SKM-1 treated with dmso at 0.1 percent for 144 hours (cell line): ENCODE data around the gene NLGN2.
A peak's percentile ranks its signal among the peaks of the same experiment; 100 is the strongest.

Source experiments
- DNase-seq: peaks from one replicate; lab custom pipeline; 2025; ENCODE audit not compliant: unreplicated experiment; lab: John Stamatoyannopoulos, UW

Gene NLGN2

GRCh38 chr17:7413346-7413985 is 5.8 kb downstream of the NLGN2 start:
- DNase-seq = no peak

DNA sequence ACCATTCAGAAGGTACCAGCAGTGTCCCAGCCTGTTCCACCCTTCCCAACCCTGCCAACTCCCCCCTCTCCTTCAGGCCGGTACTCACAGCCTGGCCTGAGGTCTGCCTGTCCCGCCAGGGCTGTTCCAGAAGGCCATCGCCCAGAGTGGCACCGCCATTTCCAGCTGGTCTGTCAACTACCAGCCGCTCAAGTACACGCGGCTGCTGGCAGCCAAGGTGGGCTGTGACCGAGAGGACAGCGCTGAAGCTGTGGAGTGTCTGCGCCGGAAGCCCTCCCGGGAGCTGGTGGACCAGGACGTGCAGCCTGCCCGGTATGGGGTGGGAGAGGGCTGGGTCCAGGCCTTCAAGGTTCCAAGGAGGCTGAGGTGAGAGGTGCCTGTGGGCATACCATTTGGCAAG is 7.2 kb downstream of the NLGN2 start:
- DNase-seq = no peak

DNA sequence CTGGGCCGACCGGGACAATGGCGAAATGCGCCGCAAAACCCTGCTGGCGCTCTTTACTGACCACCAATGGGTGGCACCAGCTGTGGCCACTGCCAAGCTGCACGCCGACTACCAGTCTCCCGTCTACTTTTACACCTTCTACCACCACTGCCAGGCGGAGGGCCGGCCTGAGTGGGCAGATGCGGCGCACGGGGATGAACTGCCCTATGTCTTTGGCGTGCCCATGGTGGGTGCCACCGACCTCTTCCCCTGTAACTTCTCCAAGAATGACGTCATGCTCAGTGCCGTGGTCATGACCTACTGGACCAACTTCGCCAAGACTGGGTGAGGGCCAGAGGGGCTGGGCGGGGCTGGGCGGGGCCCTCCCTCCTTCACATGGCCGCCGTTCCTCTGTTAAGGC is 8.1 kb downstream of the NLGN2 start:
- no peak for DNase-seq

DNA sequence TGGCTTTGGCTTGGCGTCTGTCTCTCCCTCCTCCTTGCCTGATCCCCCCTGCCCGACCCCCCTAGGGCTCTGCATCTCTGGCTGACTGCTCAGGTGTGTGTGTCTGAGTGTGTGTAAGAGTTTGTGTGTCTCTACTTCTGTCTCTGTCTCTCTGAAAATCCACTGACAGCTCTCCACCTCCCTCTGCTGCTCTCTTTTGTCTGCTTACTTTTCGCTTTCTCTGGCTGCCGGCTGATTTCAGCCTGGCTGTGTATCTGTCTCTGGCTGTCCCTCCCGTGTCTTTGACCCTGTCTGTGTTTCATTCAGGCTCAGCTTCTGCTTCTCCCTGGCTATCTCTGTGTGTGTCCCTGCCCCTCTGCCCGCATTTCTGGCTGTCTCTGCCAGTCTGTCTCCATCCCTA is 8.7 kb downstream of the NLGN2 start:
- no peak for DNase-seq

DNA sequence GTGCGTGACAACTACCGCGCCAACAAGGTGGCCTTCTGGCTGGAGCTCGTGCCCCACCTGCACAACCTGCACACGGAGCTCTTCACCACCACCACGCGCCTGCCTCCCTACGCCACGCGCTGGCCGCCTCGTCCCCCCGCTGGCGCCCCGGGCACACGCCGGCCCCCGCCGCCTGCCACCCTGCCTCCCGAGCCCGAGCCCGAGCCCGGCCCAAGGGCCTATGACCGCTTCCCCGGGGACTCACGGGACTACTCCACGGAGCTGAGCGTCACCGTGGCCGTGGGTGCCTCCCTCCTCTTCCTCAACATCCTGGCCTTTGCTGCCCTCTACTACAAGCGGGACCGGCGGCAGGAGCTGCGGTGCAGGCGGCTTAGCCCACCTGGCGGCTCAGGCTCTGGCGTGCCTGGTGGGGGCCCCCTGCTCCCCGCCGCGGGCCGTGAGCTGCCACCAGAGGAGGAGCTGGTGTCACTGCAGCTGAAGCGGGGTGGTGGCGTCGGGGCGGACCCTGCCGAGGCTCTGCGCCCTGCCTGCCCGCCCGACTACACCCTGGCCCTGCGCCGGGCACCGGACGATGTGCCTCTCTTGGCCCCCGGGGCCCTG is 9.5 kb downstream of the NLGN2 start:
- DNase-seq = no peak

- no peak for DNase-seq
Observed at GRCh38 chr17:7418472-7419152, 11.0 kb downstream of the NLGN2 start.

- DNase-seq = no peak
Observed at GRCh38 chr17:7419819-7420610, 12.4 kb downstream of the NLGN2 start, which contains the start of gene SPEM1. Gene SPEM1 (plus strand): TSS chr17:7420324. CDS start chr17:7420385, 61 bp downstream.

DNA sequence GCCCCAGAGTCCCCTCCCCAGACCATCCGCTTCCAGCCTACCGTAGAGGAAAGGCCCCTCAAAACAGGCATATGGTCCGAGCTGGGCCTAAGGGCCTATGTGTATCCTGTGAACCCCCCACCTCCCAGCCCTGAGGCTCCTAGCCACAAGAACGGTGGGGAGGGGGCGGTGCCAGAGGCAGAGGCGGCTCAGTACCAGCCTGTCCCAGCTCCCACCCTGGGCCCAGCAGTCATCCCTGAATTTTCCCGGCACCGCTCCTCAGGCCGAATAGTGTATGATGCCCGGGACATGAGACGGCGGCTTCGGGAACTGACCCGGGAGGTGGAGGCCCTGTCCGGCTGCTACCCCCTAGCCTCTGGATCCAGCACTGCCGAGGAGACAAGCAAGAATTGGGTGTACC is 13.5 kb downstream of the NLGN2 start:
- DNase-seq = no peak

DNA sequence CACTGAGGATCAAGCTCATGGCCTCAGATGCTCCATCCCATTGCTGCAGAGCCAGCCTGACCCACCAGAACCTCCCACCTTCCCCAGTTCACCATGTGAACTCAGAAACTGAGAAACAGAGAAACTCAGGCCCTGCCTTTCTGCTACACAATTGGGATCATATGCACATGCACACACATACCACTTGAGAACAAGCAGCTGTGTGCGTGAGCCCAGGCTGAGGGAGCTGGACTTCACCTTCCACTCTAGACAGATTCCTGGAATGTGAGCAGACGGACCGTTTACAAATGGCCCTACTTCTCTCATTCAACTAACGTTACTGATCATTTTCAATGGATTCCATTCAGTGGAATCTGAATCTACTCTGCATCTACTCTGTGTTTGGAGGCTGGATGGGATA is 16.0 kb downstream of the NLGN2 start:
- no peak for DNase-seq

DNA sequence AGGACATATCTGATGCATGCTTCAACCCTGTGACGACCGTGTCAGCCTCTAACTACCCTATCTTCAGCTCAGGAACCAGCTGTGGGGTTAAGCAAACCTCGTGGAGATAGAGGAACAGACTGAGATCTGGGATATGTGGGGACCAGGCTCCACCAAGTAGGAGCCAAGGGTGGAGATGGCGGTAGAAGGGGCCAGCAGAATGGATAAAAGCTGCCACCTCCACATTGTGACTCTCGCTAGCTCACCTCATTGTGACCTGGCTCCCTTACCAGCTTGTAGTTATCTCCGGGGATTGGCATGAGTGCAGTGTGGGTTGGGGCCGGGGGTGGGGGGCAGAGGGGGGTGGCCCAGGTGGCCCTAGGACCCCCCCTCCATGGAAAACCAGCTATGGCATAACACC is 17.7 kb downstream of the NLGN2 start, which contains the start of gene SPEM2:
SPEM2 (plus strand) TSS at position 301 of the 400 bp plus-strand sequence; CDS start at position 374, 73 bp downstream.
- DNase-seq = no peak

- DNase-seq = no peak
Observed at GRCh38 chr17:7425756-7426155, 18.1 kb downstream of the NLGN2 start.

DNA sequence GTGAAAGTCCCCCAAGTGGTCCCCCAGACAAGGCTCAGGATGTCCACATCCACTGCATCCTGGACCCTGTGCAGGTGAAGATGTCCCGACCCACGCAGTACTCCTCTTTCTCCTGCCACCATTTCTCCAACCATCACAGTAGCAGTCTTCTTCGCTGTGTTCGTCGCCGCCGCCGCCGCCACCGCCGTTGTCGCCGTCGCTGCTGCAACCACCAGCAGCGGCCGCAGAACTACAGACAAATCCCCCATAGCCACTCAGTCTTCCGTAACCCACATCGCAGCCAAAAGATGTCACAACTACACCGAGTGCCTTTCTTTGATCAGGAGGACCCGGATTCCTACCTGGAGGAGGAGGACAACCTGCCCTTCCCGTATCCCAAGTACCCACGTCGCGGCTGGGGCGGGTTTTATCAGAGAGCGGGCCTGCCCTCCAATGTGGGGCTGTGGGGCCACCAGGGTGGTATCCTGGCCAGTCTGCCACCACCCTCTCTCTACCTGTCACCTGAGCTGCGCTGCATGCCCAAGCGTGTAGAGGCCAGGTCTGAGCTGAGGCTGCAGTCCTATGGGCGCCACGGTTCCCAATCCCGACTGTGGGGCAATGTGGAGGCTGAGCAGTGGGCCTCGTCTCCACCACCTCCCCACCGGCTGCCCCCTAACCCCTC is 18.7 kb downstream of the NLGN2 start:
- no peak for DNase-seq

GRCh38 chr17:7426896-7427489 is 19.3 kb downstream of the NLGN2 start:
- DNase-seq = no peak

DNA sequence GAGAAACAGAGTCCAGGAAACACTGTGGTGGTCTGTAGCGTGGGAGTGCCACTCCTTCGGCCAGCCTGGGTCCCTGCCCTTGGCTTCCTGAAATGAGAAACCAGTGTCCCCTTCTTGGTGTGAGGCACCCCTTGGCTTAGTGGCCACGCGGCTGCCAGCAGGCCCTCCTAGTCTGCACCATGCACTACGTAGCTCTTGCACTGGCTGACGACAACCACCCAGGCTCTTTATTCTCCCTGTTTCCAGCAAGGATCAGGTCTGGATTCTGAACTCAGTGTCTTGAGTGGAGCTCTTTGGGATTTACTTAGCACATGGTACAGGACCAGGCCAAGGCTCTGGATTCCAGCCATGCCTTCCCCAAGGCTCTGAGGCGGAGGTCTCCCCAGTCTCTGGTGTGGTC is 19.9 kb downstream of the NLGN2 start:
- no peak for DNase-seq

DNA sequence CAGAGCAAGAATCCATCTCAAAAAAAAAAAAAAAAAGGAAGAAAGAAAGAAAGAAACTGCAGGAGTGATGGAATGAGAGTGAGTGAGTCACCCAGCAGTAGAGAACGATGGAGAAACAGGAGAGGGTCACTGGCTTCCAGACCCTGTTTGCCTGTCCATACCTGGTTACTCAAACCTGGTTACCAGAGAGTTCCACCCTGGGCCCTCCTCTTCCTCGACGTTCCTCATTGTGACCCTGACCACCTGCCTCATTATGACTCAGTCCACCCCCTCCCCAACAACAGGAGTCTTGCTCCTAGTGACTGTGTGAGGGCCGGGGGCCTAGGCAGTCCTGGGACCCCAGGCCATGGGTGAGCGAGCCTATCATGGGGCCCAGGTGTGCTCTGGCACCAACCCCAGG is 20.9 kb downstream of the NLGN2 start, which contains the start of gene SPEM3:
SPEM3 (plus strand) TSS at position 301 of the 400 bp plus-strand sequence; CDS start at position 347, 46 bp downstream.
- no peak for DNase-seq

DNA sequence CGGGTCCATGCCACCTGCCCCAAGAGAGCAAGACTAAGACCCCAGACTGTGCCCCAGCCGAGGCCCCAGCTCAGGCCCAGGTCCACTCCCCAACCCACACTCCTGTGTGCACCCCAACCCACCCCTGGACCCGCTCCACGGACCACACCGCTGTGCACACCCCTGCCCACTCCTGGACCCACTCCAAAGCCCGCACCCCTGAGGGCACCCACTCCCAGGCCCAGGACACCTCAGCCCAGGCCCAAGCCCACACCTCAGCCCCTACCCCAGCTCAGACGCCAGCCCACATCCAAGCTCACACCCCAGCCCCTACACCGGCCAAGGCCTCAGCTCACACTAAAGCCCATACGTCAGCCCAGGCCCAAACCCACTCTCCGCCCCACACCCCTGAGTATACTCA is 22.1 kb downstream of the NLGN2 start:
- DNase-seq = no peak

DNA sequence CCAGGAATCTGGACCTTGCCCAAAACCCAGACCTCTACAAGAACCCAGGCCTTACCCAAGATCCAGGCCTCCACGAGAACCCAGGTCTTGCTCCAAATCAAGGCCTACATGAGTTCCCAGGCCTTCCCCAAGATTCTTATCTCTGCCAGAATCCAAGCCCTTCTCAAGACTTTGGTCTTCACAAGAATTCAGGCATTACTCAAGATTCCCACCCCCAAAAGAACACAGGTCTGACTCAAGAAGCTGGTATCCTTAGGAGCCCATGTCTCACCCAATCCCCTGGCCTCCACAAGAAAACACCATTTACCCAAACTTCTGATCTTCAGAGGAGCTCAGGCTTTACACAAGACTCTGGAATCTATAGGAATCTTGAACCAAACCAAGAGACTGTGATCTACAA is 23.6 kb downstream of the NLGN2 start:
- no peak for DNase-seq

GRCh38 chr17:7432296-7432695 is 24.7 kb downstream of the NLGN2 start:
- no peak for DNase-seq

- peak; percentile 48 for DNase-seq
Observed at GRCh38 chr17:7435676-7436555, 28.3 kb downstream of the NLGN2 start.
